Adrenal gland (tissue), 12 donors: ENCODE results near the gene ALKBH8. TPM values are rescaled to one million over a fixed set of nuclear protein-coding genes. Genes with fewer than 3 reads are reported as not detected.

Source experiments
- DNase-seq, 7 donors: peaks; one replicate each; pipeline ENCODE4 v3.0.0-alpha.2; 2019 to 2020
- H3K27ac ChIP-seq, 5 donors: fragments of 200-600 bp; sonication (generic) in 4 of 5; 1 replicate in 3 of 5; 2 replicates in 2 of 5; pipeline versions ENCODE4 v1.5.1 to v1.8.0; 2016 to 2020; ENCODE audit warnings: mild to moderate bottlenecking in 1 of 5
- H3K27me3 ChIP-seq: fragments of 200-600 bp; 2 replicates; pipeline ENCODE4 v1.8.0; 2021
- H3K36me3 ChIP-seq, 2 donors: fragments of 200-600 bp; replicated peaks in 1 of 2; 1 replicate in 1 of 2; 2 replicates in 1 of 2; pipeline versions ENCODE4 v1.5.1 to v1.8.0; 2018 to 2022
- H3K4me1 ChIP-seq, 2 donors: fragments of 200-600 bp; replicated peaks in 1 of 2; 1 replicate in 1 of 2; 2 replicates in 1 of 2; pipeline versions ENCODE4 v1.5.1 to v1.8.0; 2018 to 2021
- H3K4me3 ChIP-seq, 4 donors: fragments of 200-600 bp; sonication (generic) in 3 of 4; one replicate each; pipeline ENCODE4 v1.5.1; 2016 to 2018
- H3K9me3 ChIP-seq, 3 donors: fragments of 200-600 bp; sonication (generic) in 1 of 3; replicated peaks in 1 of 3; 1 replicate in 2 of 3; 2 replicates in 1 of 3; pipeline versions ENCODE4 v1.5.1 to v1.8.0; 2016 to 2021
- CTCF ChIP-seq, 6 experiments: fragments of 450-650 bp in 4 of 6; fragments of 200-600 bp in 2 of 6; sonication (generic) in 1 of 6; IDR thresholded peaks; 1 replicate in 5 of 6; 2 replicates in 1 of 6; pipeline versions ENCODE4 v1.5.1 to v1.8.0; 2016 to 2021; ENCODE audit warnings: antibody characterized with exemption in 6 of 6, mild to moderate bottlenecking in 2 of 6, moderate library complexity in 1 of 6
- POLR2A ChIP-seq, 2 donors: fragments of 450-650 bp; IDR thresholded peaks; one replicate each; pipeline ENCODE4 v1.6.1; 2017; ENCODE audit warnings: antibody characterized with exemption in 2 of 2, mild to moderate bottlenecking in 2 of 2, moderate library complexity in 1 of 2
- WGBS, 4 donors: extraction: QIAGEN DNeasy Blood & Tissue Kit in 2 of 4; methylation state at CpG; one replicate each; pipeline versions ENCODE4 v1.1.5 to v1.1.7; 2013 to 2017; 5-methylcytosine and 5-hydroxymethylcytosine counted together
- intact Hi-C, 2 donors: fragments of 100-400 bp; cut with DNase I; formaldehyde crosslinking; loops; one replicate each; pipeline versions ENCODE4 v1.14.1 to v1.15.0; 2022 to 2023
- polyA plus RNA-seq, 3 donors: library from polyadenylated mRNA; stranded (reverse); fragments of 200-250 nt in 2 of 3; fragments of 350-450 nt in 1 of 3; fragmentation: Illumina TruSeq in 1 of 3; extraction: RNeasy Lipid Tissue Mini Kit (QIAGEN cat#74804) in 1 of 3; gene quantifications; one replicate each; pipeline ENCODE4 v1.2.3, GENCODE V29; 2013 to 2014
- total RNA-seq, 9 donors: library from RNA; depleted of rRNA in 4 of 9; stranded (reverse); fragments of >200 nt in 4 of 9; fragments of 120-200 nt in 1 of 9; fragmentation: NEBNext Ultra II Directional in 1 of 9; extraction: Animal tissue kit (Norgen Biotek cat#: 25700) in 1 of 9; gene quantifications; one replicate each; pipeline versions ENCODE4 v1.1.0 to v1.2.4, GENCODE V29; 2013 to 2023
- donor health status: healthy with polysubstance abuse.
- donor health status: Bipolar disorder and iron deficiency.
- donor health status: DM: yes; HTN: yes; CAD: no.
- donor health status: DM: no; HTN: no; CAD: no.
- donor health status: DM: no; HTN: no; CAD: no.
- donor health status: DM: yes; HTN: yes; CAD: no.

Gene ALKBH8
- total and polyA plus RNA-seq, 12 donors, result 2.5 to 9.5 (median 5.5) TPM

- H3K27me3 ChIP-seq, result no peaks in the 10 kb centered on the region
- DNase-seq, result no peak
- TF ChIP-seq CTCF (IDR thresholded peaks at IDR 0.05) (no peak), POLR2A (IDR thresholded peaks at IDR 0.05) (no peak)
- no peak overlapping the region for H3K27ac ChIP-seq
- H3K4me3 ChIP-seq, result no peak overlapping the region
- H3K9me3 ChIP-seq, result peaks cover 0 to 6% (median 0%) of the 10 kb centered on the region in 3 donors
- no peaks in the 10 kb centered on the region for H3K4me1 ChIP-seq
- intact Hi-C loops, result no loop called here
- 83 to 90% (median 87%) methylated on average over 3 of the region's 3 CpGs for WGBS, 4 donors
- no peaks in the 10 kb centered on the region for H3K36me3 ChIP-seq
Measured at GRCh38 chr11:107526197-107526596, 39.3 kb downstream of the ALKBH8 start.

GRCh38 chr11:107508858-107509244 lies 56.7 kb downstream of the ALKBH8 start:
- H3K4me3 ChIP-seq, result no peak overlapping the region
- WGBS, 4 donors, result 93 to 100% (median 96%) methylated on average over 2 of the region's 2 CpGs
- no peak for TF ChIP-seq POLR2A (IDR thresholded peaks at IDR 0.05)
- TF ChIP-seq CTCF (IDR thresholded peaks at IDR 0.05), result no peak
- intact Hi-C loops, result no loop called here
- no peak overlapping the region for H3K27ac ChIP-seq
- DNase-seq, result no peak
- H3K36me3 ChIP-seq, result no peaks in the 10 kb centered on the region
- H3K27me3 ChIP-seq, result no peaks in the 10 kb centered on the region
- H3K4me1 ChIP-seq, result no peaks in the 10 kb centered on the region
- no peaks in the 10 kb centered on the region for H3K9me3 ChIP-seq

GRCh38 chr11:107508201-107508857 lies 57.2 kb downstream of the ALKBH8 start:
- Histone ChIP-seq H3K27me3 (no peaks in the 10 kb centered on the region), H3K4me1 (no peaks in the 10 kb centered on the region), H3K27ac (no peak overlapping the region), H3K9me3 (no peaks in the 10 kb centered on the region), H3K36me3 (no peaks in the 10 kb centered on the region), H3K4me3 (no peak overlapping the region)
- no peak for TF ChIP-seq POLR2A (IDR thresholded peaks at IDR 0.05)
- no peak for TF ChIP-seq CTCF (IDR thresholded peaks at IDR 0.05)
- intact Hi-C loops, result no loop called here
- DNase-seq, result no peak
- 90 to 97% (median 95%) methylated on average over 6 of the region's 6 CpGs for WGBS, 4 donors

- Histone ChIP-seq H3K9me3 (no peaks in the 10 kb centered on the region), H3K36me3 (no peaks in the 10 kb centered on the region), H3K27me3 (no peaks in the 10 kb centered on the region), H3K4me3 (no peak overlapping the region), H3K4me1 (no peaks in the 10 kb centered on the region), H3K27ac (no peak overlapping the region)
- intact Hi-C loops, result no loop called here
- DNase-seq, result no peak
- TF ChIP-seq POLR2A (IDR thresholded peaks at IDR 0.05), result no peak
- TF ChIP-seq CTCF (IDR thresholded peaks at IDR 0.05), result no peak
Measured at GRCh38 chr11:107505647-107506225, 59.8 kb downstream of the ALKBH8 start.
